HG02759 (cell line): ENCODE results near the gene AGAP3.

Experiments
- ATAC-seq: cut with Tn5 transposase; IDR thresholded peaks from one replicate; pipeline ENCODE4 v1.9.1; 2021; ENCODE audit warnings: mild to moderate bottlenecking, moderate library complexity; ENCODE audit not compliant: unreplicated experiment

AGAP3 gene

GRCh38 chr7:151134743-151135524 lies 48.7 kb downstream of the AGAP3 start:
- no peak for ATAC-seq

- ATAC-seq, result no peak
Measured at GRCh38 chr7:151135525-151135845, 49.2 kb downstream of the AGAP3 start.

GRCh38 chr7:151135866-151136843 lies 49.9 kb downstream of the AGAP3 start:
- ATAC-seq, result no peak

- no peak for ATAC-seq
Measured at GRCh38 chr7:151137076-151137675, 50.9 kb downstream of the AGAP3 start.

- ATAC-seq, result no peak
Measured at GRCh38 chr7:151137791-151138152, 51.5 kb downstream of the AGAP3 start.

- ATAC-seq, result no peak
Measured at GRCh38 chr7:151138153-151138851, 52.0 kb downstream of the AGAP3 start.

GRCh38 chr7:151139071-151139790 lies 53.0 kb downstream of the AGAP3 start:
- no peak for ATAC-seq

- ATAC-seq, result no peak
Measured at GRCh38 chr7:151139791-151140190, 53.5 kb downstream of the AGAP3 start.

GRCh38 chr7:151140826-151141225 lies 54.6 kb downstream of the AGAP3 start:
- no peak for ATAC-seq

- ATAC-seq, result no peak
Measured at GRCh38 chr7:151141311-151141854, 55.1 kb downstream of the AGAP3 start.

GRCh38 chr7:151141855-151142685 lies 55.8 kb downstream of the AGAP3 start:
- no peak for ATAC-seq

- no peak for ATAC-seq
Measured at GRCh38 chr7:151142686-151143040, 56.4 kb downstream of the AGAP3 start.

- ATAC-seq, result no peak
Measured at GRCh38 chr7:151143261-151144015, 57.2 kb downstream of the AGAP3 start.

- ATAC-seq, result no peak
Measured at GRCh38 chr7:151144387-151144786, 58.1 kb downstream of the AGAP3 start.

GRCh38 chr7:151146761-151147160 lies 60.5 kb downstream of the AGAP3 start:
- no peak for ATAC-seq

- no peak for ATAC-seq
Measured at GRCh38 chr7:151148319-151149259, 62.3 kb downstream of the AGAP3 start.

- ATAC-seq, result no peak
Measured at GRCh38 chr7:151150388-151150787, 64.1 kb downstream of the AGAP3 start.
